Measurements from ENCODE around the gene TAS1R1. TPM values are rescaled to one million over a fixed set of nuclear protein-coding genes. Genes with fewer than 3 reads are reported as not detected.

TAS1R1 gene
- total and polyA plus RNA-seq, 9 of the 15 experiments (the other 6 are each of a cell fraction or from before 2014, with no cell fraction given) = 0.06 TPM; not detected in 8

DNA sequence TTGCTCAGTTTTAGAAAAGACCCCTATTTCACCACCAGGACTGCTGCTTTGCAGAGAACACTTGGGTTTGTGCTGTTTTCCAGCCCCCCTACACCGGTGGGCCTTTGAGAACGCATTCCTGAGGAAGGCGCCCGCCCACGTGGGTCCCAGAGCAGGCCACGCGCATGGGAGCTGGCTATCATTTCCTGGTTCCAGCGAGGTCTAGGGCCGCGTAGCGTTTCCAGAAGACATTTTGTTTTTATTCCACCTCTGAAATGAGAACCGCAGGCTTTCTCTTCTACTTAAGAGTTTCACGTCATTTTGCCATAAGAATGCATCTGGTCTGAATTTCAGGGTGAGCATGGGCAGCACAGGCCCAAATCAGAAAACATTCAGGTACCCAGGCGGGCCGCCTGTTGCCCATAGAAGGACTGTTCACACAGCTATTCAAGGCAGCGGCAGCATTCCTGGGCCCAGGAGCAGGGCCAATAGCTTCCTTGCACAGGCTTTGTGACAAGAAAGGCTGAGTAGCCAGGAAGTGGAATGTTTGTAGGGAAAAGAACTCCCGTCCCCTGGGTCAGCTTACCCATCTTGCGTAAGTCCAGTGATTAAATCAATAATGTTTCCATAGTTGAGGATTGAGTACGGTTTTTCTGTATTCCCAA lies 48.9 kb downstream of the TAS1R1 start (continued):
- TF ChIP-seq IRF9 (tag; IDR thresholded peaks at IDR 0.05) = peak; percentile 70; the same call in 1 of the 2 replicates
- TF ChIP-seq PRPF4 (IDR thresholded peaks at IDR 0.05; ENCODE audit: insufficient read depth, low read depth, low read length, poor library complexity, severe bottlenecking) = no peak
- TF ChIP-seq PHTF2 (CRISPR knock-in tag; IDR thresholded peaks at IDR 0.05) = no peak
- TF ChIP-seq ZNF212 (CRISPR knock-in tag; IDR thresholded peaks at IDR 0.05) = no peak
- TF ChIP-seq TFAP4 (CRISPR knock-in tag; IDR thresholded peaks at IDR 0.05; ENCODE audit: borderline replicate concordance) = peak; percentile 77; the same call in 1 of the 2 replicates
- no peak for TF ChIP-seq NFYB (IDR thresholded peaks at IDR 0.05; ENCODE audit: extremely low read depth, insufficient read length)
- TF ChIP-seq NFE2L1 (tag; IDR thresholded peaks at IDR 0.05; ENCODE audit: borderline replicate concordance, low read depth) = no peak
- no peak for TF ChIP-seq DLX4 (CRISPR knock-in tag; IDR thresholded peaks at IDR 0.05)
- TF ChIP-seq, protein P1, sequence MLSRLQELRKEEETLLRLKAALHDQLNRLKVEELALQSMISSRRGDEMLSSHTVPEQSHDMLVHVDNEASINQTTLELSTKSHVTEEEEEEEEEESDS (CRISPR knock-in tag; IDR thresholded peaks at IDR 0.05) = no peak
- no peak for TF ChIP-seq E2F8 (IDR thresholded peaks at IDR 0.05; ENCODE audit: low read depth, partially characterized antibody)
- TF ChIP-seq, protein P2, sequence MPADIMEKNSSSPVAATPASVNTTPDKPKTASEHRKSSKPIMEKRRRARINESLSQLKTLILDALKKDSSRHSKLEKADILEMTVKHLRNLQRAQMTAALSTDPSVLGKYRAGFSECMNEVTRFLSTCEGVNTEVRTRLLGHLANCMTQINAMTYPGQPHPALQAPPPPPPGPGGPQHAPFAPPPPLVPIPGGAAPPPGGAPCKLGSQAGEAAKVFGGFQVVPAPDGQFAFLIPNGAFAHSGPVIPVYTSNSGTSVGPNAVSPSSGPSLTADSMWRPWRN (IDR thresholded peaks at IDR 0.05; ENCODE audit: low read depth) = no peak
- TF ChIP-seq NRF1 (conservative IDR thresholded peaks at IDR 0.05 in 1 of 2, IDR thresholded peaks at IDR 0.05 in 1 of 2) = peak; percentile 57 to 70; a peak in 3 of 4 replicates
- TF ChIP-seq, protein P3, sequence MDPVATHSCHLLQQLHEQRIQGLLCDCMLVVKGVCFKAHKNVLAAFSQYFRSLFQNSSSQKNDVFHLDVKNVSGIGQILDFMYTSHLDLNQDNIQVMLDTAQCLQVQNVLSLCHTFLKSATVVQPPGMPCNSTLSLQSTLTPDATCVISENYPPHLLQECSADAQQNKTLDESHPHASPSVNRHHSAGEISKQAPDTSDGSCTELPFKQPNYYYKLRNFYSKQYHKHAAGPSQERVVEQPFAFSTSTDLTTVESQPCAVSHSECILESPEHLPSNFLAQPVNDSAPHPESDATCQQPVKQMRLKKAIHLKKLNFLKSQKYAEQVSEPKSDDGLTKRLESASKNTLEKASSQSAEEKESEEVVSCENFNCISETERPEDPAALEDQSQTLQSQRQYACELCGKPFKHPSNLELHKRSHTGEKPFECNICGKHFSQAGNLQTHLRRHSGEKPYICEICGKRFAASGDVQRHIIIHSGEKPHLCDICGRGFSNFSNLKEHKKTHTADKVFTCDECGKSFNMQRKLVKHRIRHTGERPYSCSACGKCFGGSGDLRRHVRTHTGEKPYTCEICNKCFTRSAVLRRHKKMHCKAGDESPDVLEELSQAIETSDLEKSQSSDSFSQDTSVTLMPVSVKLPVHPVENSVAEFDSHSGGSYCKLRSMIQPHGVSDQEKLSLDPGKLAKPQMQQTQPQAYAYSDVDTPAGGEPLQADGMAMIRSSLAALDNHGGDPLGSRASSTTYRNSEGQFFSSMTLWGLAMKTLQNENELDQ (CRISPR knock-in tag; IDR thresholded peaks at IDR 0.05; ENCODE audit: borderline replicate concordance) = no peak
